Activated CD4-positive, alpha-beta memory T cell treated with anti-CD3 and anti-CD28 coated beads, Interleukin-2, amount 10 ng/mL, durations not matched to agents 7 days and 5 days (primary cell): ENCODE data around the gene B4GALT6. TPM values are rescaled to one million over a fixed set of nuclear protein-coding genes. Genes with fewer than 3 reads are reported as not detected.

Experiments used
- total RNA-seq, 2 experiments: library from RNA; stranded (reverse); gene quantifications; one replicate each; pipeline ENCODE4 v1.2.3, GENCODE V29; 2021

Gene B4GALT6
- total RNA-seq, 2 experiments from 2014 or later, result 0.91 to 1.2 TPM

Other genes with a start within 250 kb of the B4GALT6 start
- gene DSG3, start 236.8 kb downstream of the B4GALT6 start, total RNA-seq, result not detected
- gene DSG2, start 186.4 kb downstream of the B4GALT6 start, total RNA-seq, result under 1 TPM; 0.10 to 0.13 TPM
- not detected for gene TTR, start 92.7 kb downstream of the B4GALT6 start, total RNA-seq
- under 1 TPM in 1 of 2 experiments, not detected in 1; 0.30 TPM for gene SLC25A52, start 76.3 kb upstream of the B4GALT6 start, total RNA-seq